ENCODE results near the gene BCAR3.
A peak's percentile ranks its signal among the peaks of the same experiment; 100 is the strongest.

BCAR3 gene

DNA sequence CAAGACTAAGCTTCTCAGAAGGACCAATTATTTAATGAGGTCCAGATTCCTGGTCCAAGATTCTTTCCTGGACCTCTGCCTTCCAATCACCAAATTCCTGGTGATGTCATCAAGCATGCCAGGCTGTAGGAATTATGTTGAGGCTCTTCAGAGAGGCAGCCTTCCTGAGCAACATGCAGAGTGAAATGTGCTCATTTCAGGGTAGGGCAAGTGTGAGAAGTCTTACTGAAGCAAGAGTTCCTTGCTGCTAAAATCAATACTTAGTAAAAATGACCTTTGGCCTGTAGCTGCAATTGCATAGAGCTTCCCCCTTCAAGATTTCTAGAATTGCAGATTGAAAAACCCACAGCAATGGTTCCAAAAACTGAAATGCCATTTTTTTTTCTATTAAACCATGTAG lies 31.7 kb upstream of the BCAR3 start:
- peaks cover 17% of the 10 kb centered on the region for H3K27me3 Mint-ChIP-seq
- peaks cover 39% of the 10 kb centered on the region for H3K4me1 Mint-ChIP-seq
- no peak for ATAC-seq
- H3K27ac Mint-ChIP-seq: no peak overlapping the region
- H3K4me3 Mint-ChIP-seq: no peak overlapping the region
- peaks cover 9 to 18% of the 10 kb centered on the region in 2 donors for H3K9me3 Mint-ChIP-seq
- DNase-seq: no peak

- H3K27me3 Mint-ChIP-seq: peaks cover 17% of the 10 kb centered on the region
- H3K27ac Mint-ChIP-seq: no peak overlapping the region
- DNase-seq (no peak), ATAC-seq (no peak)
- no peak overlapping the region for H3K4me3 Mint-ChIP-seq
- peaks cover 9 to 12% of the 10 kb centered on the region in 2 donors for H3K9me3 Mint-ChIP-seq
- H3K4me1 Mint-ChIP-seq: peaks cover 45% of the 10 kb centered on the region
Observed at GRCh38 chr1:93712741-93713140, 31.1 kb upstream of the BCAR3 start.

DNA sequence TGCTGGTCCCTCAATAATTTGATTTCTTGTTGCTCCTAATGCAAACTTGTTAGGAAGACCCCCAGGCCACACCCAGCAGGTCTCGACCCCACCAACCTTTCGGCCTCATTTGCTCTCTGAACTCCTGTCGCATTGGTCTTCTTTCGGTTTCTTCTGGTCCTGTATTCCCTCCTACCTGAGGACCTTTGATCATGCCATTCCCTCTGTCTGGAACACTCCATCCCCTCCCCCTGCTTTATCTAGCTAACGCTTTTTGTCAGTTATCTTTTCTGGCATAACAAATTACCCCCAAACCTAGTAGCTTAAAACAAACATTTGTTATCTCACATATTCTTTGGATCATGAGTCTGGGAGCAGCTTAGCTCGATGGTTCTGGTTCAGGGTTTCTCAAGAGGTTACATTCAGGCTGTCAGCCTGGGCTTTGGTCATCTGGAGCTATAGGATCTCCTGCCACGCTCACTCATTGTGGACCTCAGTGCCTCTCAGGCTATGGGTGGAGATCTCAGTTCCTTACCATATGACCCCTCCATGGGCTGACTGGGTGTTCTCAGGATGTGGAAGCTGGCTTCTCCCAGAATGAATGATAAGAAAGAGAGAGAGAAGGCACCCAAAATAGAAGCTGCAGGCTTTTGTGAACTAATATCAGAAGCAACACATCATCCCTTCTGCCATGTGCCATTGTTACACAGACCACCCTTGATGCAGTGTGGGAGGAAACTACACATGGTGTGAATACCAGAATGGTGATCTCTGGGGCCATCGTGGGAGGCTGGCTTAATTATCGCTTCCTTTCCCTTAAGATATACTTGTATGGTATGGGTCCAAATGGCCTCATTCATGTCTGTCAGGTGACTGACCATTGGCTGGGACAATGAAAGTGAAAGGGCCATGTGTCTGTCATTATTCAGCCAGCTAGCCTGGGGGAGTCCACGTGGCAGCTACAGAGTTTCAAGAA lies 29.1 kb upstream of the BCAR3 start:
- H3K4me1 Mint-ChIP-seq: peaks cover 37% of the 10 kb centered on the region
- H3K27ac Mint-ChIP-seq: no peak overlapping the region
- no peak for DNase-seq

DNA sequence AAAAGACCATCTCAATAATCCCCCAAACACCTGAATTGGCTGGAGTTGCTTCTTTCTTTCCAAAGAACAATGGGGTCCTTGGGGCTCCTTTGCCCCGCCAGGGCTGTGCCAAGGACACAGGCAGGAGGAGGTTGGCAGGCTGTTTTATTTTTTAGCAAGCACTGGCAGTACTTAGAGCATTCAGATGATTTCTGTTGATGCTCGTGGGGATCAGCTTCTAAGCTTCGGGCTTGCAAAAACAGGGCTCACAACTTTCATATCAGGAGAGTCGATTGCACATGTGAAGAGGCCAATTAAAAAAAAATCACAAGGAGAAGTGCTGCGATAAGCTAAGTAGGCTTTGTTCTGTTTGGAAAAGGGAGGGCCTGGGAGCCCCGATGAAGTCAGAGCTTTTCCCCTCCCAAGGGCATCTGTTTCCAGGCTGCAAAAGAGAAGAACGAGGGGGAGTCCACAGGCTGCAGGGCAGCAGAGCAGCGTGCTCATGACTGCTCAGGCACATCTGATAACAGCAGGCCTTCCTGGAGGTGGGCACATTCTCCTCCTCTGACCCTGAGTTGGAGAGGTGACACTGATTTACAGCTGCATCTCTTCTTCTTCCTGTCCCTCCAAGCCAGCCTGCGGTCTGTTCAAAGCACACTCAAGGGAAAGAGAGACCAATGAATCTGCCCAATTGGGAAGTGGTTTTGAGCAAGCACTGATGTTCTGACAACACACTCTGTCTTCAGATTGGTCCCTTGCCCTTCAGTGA lies 27.3 kb upstream of the BCAR3 start:
- ATAC-seq: peak; percentile 38
- H3K27me3 Mint-ChIP-seq: peaks cover 17% of the 10 kb centered on the region

More for the DNA sequence above, 29.1 kb upstream of the BCAR3 start:
- Mint-ChIP-seq H3K4me3 (no peak overlapping the region), H3K27me3 (peaks cover 17% of the 10 kb centered on the region), H3K9me3 (no peaks in the 10 kb centered on the region)
- ATAC-seq: no peak

DNA sequence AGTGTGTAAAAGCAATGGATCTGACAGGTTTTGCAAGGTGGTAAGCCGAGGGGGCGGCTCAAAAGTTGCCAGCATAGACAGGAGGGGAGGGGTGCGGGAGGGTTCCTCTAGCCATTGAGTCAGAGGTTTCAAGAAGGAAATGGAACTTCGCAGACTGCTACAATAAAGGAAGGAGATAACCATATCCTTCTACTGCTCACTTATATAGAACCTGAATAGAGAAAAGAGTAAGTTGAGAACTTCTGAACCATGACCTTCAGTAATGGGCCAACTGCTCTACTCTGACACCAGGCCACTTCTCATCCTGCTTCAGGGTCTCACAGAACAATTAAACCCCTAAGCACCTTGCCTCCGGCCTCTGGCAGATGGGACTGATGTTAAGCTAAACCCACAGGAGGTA lies 26.3 kb upstream of the BCAR3 start:
- peak; percentile 97 for ATAC-seq
- peaks cover 17% of the 10 kb centered on the region for H3K27me3 Mint-ChIP-seq
- H3K4me3 Mint-ChIP-seq: peak overlapping the region in 1 of 2 donors; percentile 8
- H3K9me3 Mint-ChIP-seq: no peaks in the 10 kb centered on the region
- H3K27ac Mint-ChIP-seq: no peak overlapping the region
- peak; percentile 30 to 48 for DNase-seq
- peaks cover 35% of the 10 kb centered on the region for H3K4me1 Mint-ChIP-seq

More for the DNA sequence above, 27.3 kb upstream of the BCAR3 start:
- no peaks in the 10 kb centered on the region for H3K9me3 Mint-ChIP-seq
- no peak overlapping the region for H3K27ac Mint-ChIP-seq
- peaks cover 34% of the 10 kb centered on the region for H3K4me1 Mint-ChIP-seq
- peak in 1 of 2 donors; percentile 27 for DNase-seq
- H3K4me3 Mint-ChIP-seq: no peak overlapping the region

- Mint-ChIP-seq H3K4me3 (no peak overlapping the region), H3K27me3 (peaks cover 6% of the 10 kb centered on the region), H3K27ac (no peak overlapping the region), H3K4me1 (peaks cover 33% of the 10 kb centered on the region), H3K9me3 (no peaks in the 10 kb centered on the region)
- DNase-seq (no peak), ATAC-seq (no peak)
Observed at GRCh38 chr1:93705892-93706500, 24.4 kb upstream of the BCAR3 start.

GRCh38 chr1:93704052-93704451 lies 22.4 kb upstream of the BCAR3 start:
- no peak overlapping the region for H3K4me3 Mint-ChIP-seq
- ATAC-seq (no peak), DNase-seq (no peak)
- no peaks in the 10 kb centered on the region for H3K27me3 Mint-ChIP-seq
- peaks cover 28% of the 10 kb centered on the region for H3K4me1 Mint-ChIP-seq
- H3K27ac Mint-ChIP-seq: no peak overlapping the region
- no peaks in the 10 kb centered on the region for H3K9me3 Mint-ChIP-seq

GRCh38 chr1:93703643-93704042 lies 22.0 kb upstream of the BCAR3 start:
- H3K27ac Mint-ChIP-seq: no peak overlapping the region
- no peak overlapping the region for H3K4me3 Mint-ChIP-seq
- H3K27me3 Mint-ChIP-seq: no peaks in the 10 kb centered on the region
- H3K4me1 Mint-ChIP-seq: peaks cover 23% of the 10 kb centered on the region
- DNase-seq (no peak), ATAC-seq (no peak)
- H3K9me3 Mint-ChIP-seq: no peaks in the 10 kb centered on the region

GRCh38 chr1:93702828-93703183 lies 21.2 kb upstream of the BCAR3 start:
- Mint-ChIP-seq H3K9me3 (no peaks in the 10 kb centered on the region), H3K4me3 (no peak overlapping the region), H3K27ac (no peak overlapping the region), H3K27me3 (no peaks in the 10 kb centered on the region), H3K4me1 (peaks cover 15% of the 10 kb centered on the region)
- no peak for ATAC-seq
- no peak for DNase-seq

DNA sequence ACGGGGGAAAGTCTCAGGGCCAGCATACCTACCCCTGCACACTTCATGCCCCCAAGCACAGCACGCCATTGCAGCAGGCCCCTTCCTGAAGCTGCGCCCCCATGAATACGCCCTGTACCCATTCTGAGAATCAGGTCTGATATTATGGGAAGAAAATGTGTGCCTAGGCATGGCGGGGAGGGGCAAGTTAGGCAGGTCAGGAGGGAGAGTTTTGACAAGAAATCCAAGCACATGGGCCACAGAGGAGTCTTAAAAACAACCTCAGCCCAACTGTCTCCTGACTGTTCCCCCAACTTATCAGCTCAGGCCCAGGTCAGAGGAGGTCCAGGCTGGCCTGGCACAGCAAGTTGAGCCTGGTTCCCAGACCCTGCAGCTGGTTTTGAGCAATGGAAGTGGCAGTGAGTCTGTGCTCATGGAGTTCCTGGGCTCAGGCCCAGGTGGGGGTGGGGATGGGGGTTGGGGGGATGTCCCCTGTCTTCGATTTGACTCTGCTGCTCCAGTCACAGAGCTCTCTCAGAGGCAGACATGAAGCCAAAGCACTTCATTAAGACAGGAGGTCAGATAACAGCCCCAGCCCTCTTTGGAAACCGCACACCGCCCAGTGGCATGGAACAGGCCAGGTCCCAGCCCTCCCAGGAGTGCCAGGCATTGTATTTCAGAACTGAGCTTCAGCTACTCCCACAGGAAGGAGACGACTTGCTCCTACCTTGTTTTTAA lies 20.6 kb upstream of the BCAR3 start:
- no peak overlapping the region for H3K4me3 Mint-ChIP-seq

GRCh38 chr1:93701629-93702028 lies 20.0 kb upstream of the BCAR3 start:
- DNase-seq: no peak
- H3K4me1 Mint-ChIP-seq: peaks cover 11% of the 10 kb centered on the region
- H3K4me3 Mint-ChIP-seq: no peak overlapping the region
- H3K27ac Mint-ChIP-seq: no peak overlapping the region
- H3K9me3 Mint-ChIP-seq: no peaks in the 10 kb centered on the region
- no peaks in the 10 kb centered on the region for H3K27me3 Mint-ChIP-seq
- peak; percentile 61 for ATAC-seq

More for the DNA sequence above, 20.6 kb upstream of the BCAR3 start:
- Mint-ChIP-seq H3K27ac (no peak overlapping the region), H3K27me3 (no peaks in the 10 kb centered on the region), H3K4me1 (peaks cover 11% of the 10 kb centered on the region), H3K9me3 (no peaks in the 10 kb centered on the region)
- ATAC-seq (no peak), DNase-seq (no peak)

DNA sequence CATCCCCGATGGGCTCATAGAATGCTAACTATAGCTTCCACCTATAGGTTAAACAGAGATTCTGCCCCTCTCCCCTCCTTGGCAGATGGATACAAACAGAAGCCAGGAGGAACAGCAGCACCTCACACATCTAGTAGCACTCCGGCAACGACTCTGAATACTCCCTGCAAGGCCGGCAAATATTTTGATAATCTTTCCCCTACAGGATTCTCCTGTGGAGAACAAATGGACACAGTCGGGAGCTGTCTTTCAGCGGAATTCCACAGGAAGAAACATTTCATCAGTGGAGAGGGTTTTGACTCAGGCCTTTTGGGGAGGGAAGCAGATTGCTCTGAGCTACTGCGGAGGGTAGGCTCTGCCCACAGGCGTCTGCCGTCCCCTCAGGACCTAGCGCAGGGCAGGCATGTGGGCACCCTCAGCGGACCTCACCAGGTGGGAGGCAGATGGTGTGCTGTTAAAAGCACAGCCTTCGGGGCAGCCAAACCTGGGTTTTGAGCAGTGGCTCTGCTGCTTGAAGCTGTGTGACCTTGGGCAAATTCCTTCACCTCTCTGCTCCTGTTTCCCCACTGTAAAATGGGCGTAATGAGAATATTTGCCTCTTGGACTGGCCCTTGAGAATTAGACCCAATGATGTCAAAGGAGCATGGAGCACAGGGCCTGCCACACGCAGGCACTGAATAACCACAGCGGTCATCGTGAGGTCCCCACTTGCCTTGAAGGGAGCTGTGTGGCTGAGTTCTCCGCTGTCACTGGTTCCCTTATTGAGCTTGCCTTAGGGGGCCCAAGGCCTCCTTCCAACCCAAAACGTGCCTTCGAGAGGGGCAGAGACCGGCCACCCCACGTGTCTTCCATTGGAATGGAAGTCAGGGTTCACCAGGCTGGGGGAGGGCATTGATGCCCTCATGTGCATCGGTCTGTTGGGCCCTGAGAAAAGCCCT lies 19.2 kb upstream of the BCAR3 start:
- no peak for DNase-seq
- Mint-ChIP-seq H3K4me1 (peaks cover 11% of the 10 kb centered on the region), H3K27ac (no peak overlapping the region), H3K27me3 (no peaks in the 10 kb centered on the region), H3K4me3 (no peak overlapping the region), H3K9me3 (no peaks in the 10 kb centered on the region)
- ATAC-seq: no peak

DNA sequence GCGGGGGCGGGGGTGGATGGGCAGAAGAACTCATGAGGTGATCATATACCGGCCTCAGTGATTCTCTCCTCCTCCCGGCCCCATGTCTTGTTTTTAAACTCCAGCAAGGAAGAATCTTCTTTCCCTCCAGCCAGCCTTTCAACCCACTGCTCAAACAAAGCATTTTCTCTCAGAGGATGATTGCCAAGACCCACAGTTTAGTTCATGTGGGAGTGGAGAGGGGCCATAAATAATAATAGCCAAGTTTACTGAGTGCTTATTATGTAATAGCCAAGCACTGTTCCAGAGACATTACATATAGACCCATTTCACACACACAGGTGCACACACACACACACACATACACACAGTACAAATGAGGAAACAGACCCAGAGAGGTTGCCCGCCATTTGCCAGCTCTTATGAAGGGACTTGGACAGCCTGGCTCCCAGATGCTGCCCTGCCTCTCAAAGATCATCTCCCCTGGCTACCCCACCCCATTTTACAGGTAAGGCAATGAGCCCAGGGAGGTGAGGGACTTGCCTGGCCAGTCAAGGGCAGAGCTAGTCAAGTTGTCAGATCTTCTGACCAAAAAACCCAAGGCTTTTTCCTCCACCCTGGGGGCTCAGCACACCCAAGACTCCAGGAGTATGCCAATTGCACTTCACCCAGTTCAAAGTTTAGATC lies 18.0 kb upstream of the BCAR3 start:
- DNase-seq (no peak), ATAC-seq (no peak)
- Mint-ChIP-seq H3K27ac (no peak overlapping the region), H3K9me3 (no peaks in the 10 kb centered on the region), H3K27me3 (no peaks in the 10 kb centered on the region), H3K4me3 (no peak overlapping the region), H3K4me1 (peaks cover 11% of the 10 kb centered on the region)

- H3K4me1 Mint-ChIP-seq: peaks cover 7% of the 10 kb centered on the region
- H3K9me3 Mint-ChIP-seq: no peaks in the 10 kb centered on the region
- no peak overlapping the region for H3K27ac Mint-ChIP-seq
- no peak for DNase-seq
- ATAC-seq: no peak
- no peak overlapping the region for H3K4me3 Mint-ChIP-seq
- no peaks in the 10 kb centered on the region for H3K27me3 Mint-ChIP-seq
Observed at GRCh38 chr1:93699049-93699384, 17.4 kb upstream of the BCAR3 start.
